Activated CD8-positive, alpha-beta T cell treated with anti-CD3 and anti-CD28 coated beads, Interleukin-2, amount 10 ng/mL, durations not matched to agents 7 days and 5 days (primary cell): ENCODE measurements around the gene ACKR1. TPM values are rescaled to one million over a fixed set of nuclear protein-coding genes. Genes with fewer than 3 reads are reported as not detected.
A peak's percentile ranks its signal among the peaks of the same experiment; 100 is the strongest.

ENCODE experiments used
- ATAC-seq: fragments of 150-1000 bp; cut with Tn5 transposase; one replicate; pipeline ENCODE4 v1.10.0; 2021; ENCODE audit warnings: moderate library complexity
- CTCF ChIA-PET: fragments of 350-600 bp; sonication (Branson Sonifier 250); formaldehyde crosslinking; loops from one replicate; lab custom pipeline; 2021; ENCODE audit warnings: antibody characterized with exemption; lab: Charles Lee
- POLR2A ChIA-PET: fragments of 350-600 bp; sonication (Branson Sonifier 250); formaldehyde crosslinking; loops from one replicate; lab custom pipeline; 2021; ENCODE audit warnings: antibody characterized with exemption; lab: Charles Lee
- DNase-seq: peaks from one replicate; pipeline ENCODE4 v3.0.0-alpha.2; 2020
- H3K27ac Mint-ChIP-seq: one replicate; pipeline ENCODE4 v1.8.0; 2021; ENCODE audit warnings: mild to moderate bottlenecking, mixed read lengths
- H3K27me3 Mint-ChIP-seq: one replicate; pipeline ENCODE4 v1.8.0; 2021; ENCODE audit warnings: low read depth, mixed read lengths
- H3K36me3 Mint-ChIP-seq: one replicate; pipeline ENCODE4 v1.8.0; 2021; ENCODE audit warnings: low read depth, mixed read lengths
- H3K4me1 Mint-ChIP-seq: one replicate; pipeline ENCODE4 v1.8.0; 2021; ENCODE audit warnings: low read depth, mixed read lengths
- H3K4me3 Mint-ChIP-seq: one replicate; pipeline ENCODE4 v1.8.0; 2021; ENCODE audit warnings: mild to moderate bottlenecking, mixed read lengths
- H3K9me3 Mint-ChIP-seq: one replicate; pipeline ENCODE4 v1.8.0; 2022; ENCODE audit warnings: mixed read lengths; ENCODE audit not compliant: insufficient read depth
- total RNA-seq, 2 experiments: library from RNA; stranded (reverse); gene quantifications; one replicate each; pipeline ENCODE4 v1.2.3, GENCODE V29; 2021

ACKR1 gene
- total RNA-seq, 2 experiments from 2014 or later, result not detected

DNA sequence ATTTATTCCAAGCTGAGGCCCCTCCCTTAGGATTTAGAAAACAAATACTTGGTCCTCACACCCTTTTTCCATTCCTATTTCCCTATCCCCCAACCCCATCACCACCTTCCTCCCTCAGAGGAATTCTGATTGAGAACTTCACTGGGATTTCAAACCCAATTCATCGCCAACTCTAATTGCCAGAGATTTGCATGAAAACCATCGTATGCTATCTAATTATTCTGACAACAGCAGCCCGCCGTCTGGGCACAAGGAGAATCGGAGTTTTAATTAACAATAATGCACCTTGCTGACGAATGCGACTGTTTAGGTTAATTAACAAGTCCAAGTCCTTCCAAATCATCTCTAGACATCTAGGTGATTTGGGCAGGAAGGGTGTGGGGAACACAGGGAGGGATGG lies 4.4 kb downstream of the ACKR1 start:
- Mint-ChIP-seq H3K27ac (no peak overlapping the region), H3K27me3 (peaks cover 20% of the 10 kb centered on the region), H3K4me1 (no peaks in the 10 kb centered on the region), H3K9me3 (no peaks in the 10 kb centered on the region), H3K36me3 (no peaks in the 10 kb centered on the region), H3K4me3 (no peak overlapping the region)
- ATAC-seq, result no peak
- ChIA-PET POLR2A (no interaction called here), CTCF (interaction anchor here (1.0 to 2.1 kb wide), 4 partner anchors 10 to 77 kb away, joined by 3 to 8 read pairs (median 4); no protein-coding TSS in a partner anchor)
- no peak for DNase-seq

DNA sequence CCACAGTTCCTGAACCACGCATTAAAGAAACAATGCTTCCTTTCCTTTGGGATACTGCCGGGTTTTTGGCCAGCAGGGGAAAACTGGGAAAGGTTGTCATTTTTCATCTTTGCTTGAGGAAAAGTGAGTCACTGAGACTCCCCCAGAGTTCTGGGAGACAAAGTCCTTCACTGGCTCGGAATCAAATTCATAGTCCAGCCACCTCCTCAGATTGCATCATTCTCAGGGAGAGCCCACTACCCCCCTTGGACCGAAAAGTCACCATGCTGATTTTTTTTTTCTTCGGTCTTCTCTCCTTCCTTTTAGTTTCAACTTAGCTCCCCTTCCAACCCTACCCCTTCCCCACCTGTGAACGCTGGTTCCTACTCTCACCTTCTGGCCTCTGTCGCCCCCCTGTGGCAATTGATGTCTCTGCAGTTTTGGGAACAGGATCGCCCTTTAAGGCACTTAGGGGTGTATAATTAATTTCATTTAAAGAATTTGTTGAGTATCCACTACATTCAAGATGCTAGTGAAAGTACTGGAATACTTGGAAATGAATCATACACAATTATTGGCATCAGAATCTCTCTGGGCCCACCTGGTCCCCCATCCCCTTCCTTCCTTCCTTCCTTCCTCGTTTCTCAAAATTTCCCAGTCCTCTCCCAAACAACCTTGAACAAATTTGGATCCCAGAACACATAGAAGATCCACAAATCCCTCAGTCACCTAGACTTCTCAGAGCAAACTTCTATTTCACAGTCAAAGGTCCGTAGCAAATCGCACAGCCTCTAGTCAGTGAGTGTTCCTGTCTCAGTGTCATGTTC lies 6.9 kb downstream of the ACKR1 start:
- H3K9me3 Mint-ChIP-seq, result no peaks in the 10 kb centered on the region
- ATAC-seq, result no peak
- H3K27ac Mint-ChIP-seq, result no peak overlapping the region
- no peaks in the 10 kb centered on the region for H3K36me3 Mint-ChIP-seq
- peak; percentile 60 for DNase-seq
- ChIA-PET POLR2A (no interaction called here), CTCF (interaction anchor here (0.6 to 5.8 kb wide), 8 partner anchors 14 to 78 kb away, joined by 3 to 54 read pairs (median 6); no protein-coding TSS in a partner anchor)
- H3K27me3 Mint-ChIP-seq, result peaks cover 20% of the 10 kb centered on the region
- no peak overlapping the region for H3K4me3 Mint-ChIP-seq
- H3K4me1 Mint-ChIP-seq, result no peaks in the 10 kb centered on the region

DNA sequence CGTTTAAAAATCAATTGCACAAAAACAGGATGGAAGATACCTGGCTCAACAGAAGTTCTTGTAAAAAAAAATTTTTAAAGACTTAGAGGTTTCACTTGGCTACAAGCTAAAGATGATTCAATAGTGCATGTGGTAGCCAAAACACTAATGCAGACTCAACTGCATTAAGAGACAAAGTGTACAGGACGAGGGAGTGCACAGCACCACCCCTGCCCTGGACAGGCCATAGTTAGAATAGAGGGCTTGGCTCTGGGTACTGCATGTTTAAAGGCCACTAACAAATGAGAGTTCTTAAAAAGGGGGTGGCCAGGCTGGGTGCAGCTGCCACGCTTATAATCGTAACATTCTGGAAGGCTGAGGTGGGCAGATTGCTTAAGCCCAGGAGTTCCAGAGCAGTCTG lies 7.9 kb downstream of the ACKR1 start:
- ChIA-PET POLR2A (no interaction called here), CTCF (interaction anchor here (0.6 to 5.8 kb wide), 6 partner anchors 17 to 135 kb away, joined by 3 to 54 read pairs (median 18); partner anchors contain the start of gene AIM2)
- DNase-seq (no peak), ATAC-seq (no peak)
- Mint-ChIP-seq H3K4me3 (no peak overlapping the region), H3K4me1 (no peaks in the 10 kb centered on the region), H3K27ac (no peak overlapping the region), H3K27me3 (peaks cover 15% of the 10 kb centered on the region), H3K9me3 (no peaks in the 10 kb centered on the region), H3K36me3 (no peaks in the 10 kb centered on the region)

DNA sequence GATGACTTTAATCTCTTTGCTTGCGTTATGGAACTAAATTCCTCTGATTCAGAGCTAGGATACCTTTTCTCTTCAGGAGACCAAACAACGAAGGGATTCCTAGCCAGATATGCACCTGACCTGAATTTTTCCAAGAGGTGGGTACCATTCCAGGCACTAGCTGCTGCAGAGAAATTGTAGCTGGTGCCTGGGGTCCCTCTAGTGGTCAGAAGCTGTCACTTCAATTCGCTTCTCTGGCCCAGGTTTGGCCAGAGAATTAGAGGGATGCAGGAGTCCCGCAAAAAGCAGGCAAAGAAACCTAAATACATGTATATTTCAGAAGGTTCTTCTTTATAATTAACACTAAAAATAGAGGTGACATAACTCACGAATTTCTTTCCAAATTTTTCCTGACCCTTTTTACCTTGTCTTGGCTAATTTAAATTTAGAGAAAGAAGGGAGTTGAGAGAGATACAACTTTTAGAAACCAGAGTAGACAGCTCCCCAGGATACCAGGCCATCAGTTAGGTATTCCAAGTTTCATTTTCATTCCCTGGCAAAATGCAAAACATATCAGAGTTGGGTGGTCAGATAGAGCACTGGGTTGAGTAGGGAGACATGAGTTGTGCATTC lies 9.6 kb downstream of the ACKR1 start:
- peaks cover 12% of the 10 kb centered on the region for H3K27me3 Mint-ChIP-seq
- no peaks in the 10 kb centered on the region for H3K4me1 Mint-ChIP-seq
- peak; percentile 45 for DNase-seq
- no peak overlapping the region for H3K4me3 Mint-ChIP-seq
- no peak for ATAC-seq
- ChIA-PET CTCF (interaction anchor here (0.7 to 5.8 kb wide), 30 partner anchors 9 to 806 kb away, joined by 3 to 54 read pairs (median 4); partner anchors contain the start of gene AIM2), POLR2A (no interaction called here)
- H3K27ac Mint-ChIP-seq, result no peak overlapping the region
- H3K36me3 Mint-ChIP-seq, result no peaks in the 10 kb centered on the region
- H3K9me3 Mint-ChIP-seq, result no peaks in the 10 kb centered on the region

DNA sequence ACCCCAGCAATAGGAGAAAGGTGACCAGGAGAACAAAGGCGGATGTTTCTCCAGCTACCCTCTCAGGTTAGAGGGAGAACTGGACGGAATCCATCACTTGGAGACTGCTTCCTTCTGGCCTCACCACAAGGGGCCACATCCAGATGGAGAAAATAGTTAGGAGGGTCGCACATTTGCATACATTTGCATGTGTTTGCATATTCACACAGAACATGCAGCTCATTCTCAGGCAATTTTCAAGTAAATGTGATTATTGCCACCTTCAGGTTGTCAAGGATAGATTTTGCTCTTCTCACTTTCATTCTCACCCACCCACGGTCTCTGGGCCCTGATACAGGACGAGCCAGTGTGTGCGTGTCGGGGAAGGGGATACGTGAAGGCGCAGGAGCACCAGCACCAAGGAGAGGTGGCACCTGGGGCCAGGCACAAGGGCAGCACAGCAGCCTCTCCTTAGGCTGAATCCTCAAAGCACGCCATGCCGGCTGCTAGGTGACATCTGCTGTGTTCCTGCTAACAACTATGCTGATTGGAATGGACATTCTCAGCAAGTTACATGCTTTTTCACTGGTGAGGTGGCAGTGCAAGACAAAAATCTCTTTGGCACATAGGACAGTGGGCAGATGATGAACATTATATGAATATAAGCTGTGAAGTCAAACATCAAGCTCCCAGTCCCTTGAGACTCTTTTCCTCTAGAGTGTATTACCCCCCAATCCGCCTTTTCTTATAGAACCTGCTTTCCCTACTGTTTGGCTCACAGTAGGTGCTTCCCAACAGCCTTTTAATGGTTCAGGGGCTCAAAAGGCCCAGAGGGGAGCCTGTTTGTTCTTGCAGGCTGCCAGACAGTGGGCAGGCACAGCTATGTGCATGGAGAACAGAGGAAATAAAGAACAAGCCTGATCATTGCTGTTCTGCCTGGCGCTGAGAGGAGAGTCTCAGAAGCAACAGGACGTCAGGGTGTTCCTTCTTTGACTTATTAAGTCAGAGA lies 14.3 kb downstream of the ACKR1 start:
- Mint-ChIP-seq H3K4me3 (no peak overlapping the region), H3K4me1 (no peaks in the 10 kb centered on the region), H3K36me3 (no peaks in the 10 kb centered on the region), H3K27me3 (peaks cover 3% of the 10 kb centered on the region), H3K9me3 (no peaks in the 10 kb centered on the region), H3K27ac (no peak overlapping the region)
- no peak for ATAC-seq
- ChIA-PET POLR2A (no interaction called here), CTCF (no interaction called here)
- no peak for DNase-seq

DNA sequence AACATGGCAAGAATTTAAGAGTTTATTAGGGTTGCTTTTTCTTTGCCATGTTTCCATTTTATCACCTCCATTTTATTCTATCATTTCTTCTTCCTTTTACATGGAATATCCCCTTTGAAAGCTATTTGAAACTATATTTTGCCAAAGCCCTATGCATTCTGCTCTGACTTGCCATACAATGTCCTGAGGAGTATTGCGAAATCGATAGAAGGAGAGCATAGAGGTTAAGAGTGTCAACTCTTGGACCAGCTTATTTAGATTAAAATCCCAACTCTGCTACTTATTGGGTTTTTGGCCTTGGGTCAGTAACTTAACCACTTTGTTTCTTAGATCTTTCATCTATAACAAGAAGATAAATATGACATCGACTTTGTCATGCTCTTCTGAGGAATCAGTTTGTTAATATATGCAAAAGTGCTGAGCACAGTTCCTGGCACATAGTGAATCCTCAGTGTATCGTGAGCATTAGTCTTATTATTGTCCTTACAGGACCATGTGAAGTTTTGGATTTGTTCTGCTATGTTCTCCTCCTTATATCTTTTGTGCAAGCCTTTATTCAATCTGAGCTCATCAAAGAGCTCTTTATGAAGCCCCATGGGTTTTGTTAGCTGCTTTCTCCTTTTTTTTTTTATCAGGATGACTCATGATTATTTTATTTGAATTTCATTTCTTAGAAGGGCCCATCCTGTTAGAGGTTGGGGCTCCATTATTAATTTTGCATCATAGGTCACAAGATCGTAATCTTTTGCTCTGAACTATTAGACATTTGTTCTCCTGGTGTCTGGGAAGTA lies 17.6 kb downstream of the ACKR1 start:
- no peak for ATAC-seq
- Mint-ChIP-seq H3K27me3 (peaks cover 10% of the 10 kb centered on the region), H3K27ac (no peak overlapping the region), H3K4me3 (no peak overlapping the region), H3K4me1 (no peaks in the 10 kb centered on the region), H3K9me3 (no peaks in the 10 kb centered on the region), H3K36me3 (no peaks in the 10 kb centered on the region)
- no peak for DNase-seq
- ChIA-PET POLR2A (no interaction called here), CTCF (interaction anchor here (1.0 kb wide), 1 partner anchor 24 kb away, joined by 3 read pairs; no protein-coding TSS in a partner anchor)

DNA sequence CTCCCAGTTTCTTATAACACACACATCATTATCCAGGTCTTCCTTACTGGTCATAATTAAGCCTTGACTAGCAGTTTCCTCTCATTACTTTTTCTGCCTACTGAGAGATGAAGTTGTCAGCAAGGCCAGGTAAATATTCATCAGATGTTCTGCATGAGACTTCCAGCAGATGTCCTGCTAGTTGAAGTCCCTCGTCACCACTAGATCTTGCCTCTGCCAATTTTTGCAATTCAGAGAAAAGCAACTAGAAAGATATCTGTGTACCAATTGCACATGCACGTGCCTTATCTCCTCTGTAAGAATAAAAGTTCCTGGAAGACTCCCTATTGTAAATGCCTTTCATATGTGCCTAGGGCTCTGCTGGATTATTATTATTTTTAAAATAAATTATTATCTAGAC lies 18.3 kb downstream of the ACKR1 start:
- Mint-ChIP-seq H3K9me3 (no peaks in the 10 kb centered on the region), H3K27me3 (peaks cover 13% of the 10 kb centered on the region), H3K4me3 (no peak overlapping the region), H3K36me3 (no peaks in the 10 kb centered on the region), H3K4me1 (no peaks in the 10 kb centered on the region), H3K27ac (no peak overlapping the region)
- ChIA-PET CTCF (no interaction called here), POLR2A (no interaction called here)
- ATAC-seq (no peak), DNase-seq (no peak)

DNA sequence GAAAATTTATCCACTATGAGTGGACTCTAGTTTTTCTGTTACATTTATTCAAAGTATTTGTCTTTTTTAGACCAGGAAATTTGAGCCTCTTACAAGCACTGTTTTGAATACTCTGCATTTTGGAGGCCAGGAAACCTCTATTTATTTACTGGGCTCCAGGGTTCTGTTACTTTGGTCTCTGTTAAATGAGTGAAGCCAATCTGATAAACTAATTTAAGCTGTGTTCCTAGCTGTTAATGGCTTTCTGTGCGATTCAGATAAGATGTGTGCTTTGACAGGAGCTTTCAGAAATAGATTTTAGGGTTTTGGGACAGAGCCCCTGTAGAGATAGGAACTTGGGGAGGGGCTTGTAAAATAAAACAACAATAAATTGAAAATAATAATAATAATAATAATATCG lies 23.9 kb downstream of the ACKR1 start:
- POLR2A ChIA-PET, result no interaction called here
- peaks cover 10% of the 10 kb centered on the region for H3K27me3 Mint-ChIP-seq
- H3K4me1 Mint-ChIP-seq, result no peaks in the 10 kb centered on the region
- DNase-seq, result no peak
- no peaks in the 10 kb centered on the region for H3K9me3 Mint-ChIP-seq
- H3K36me3 Mint-ChIP-seq, result no peaks in the 10 kb centered on the region
- no peak overlapping the region for H3K4me3 Mint-ChIP-seq
- ATAC-seq, result no peak
- CTCF ChIA-PET, result interaction anchor here (1.3 kb wide), 1 partner anchor 15 kb away, joined by 3 read pairs; no protein-coding TSS in a partner anchor
- H3K27ac Mint-ChIP-seq, result no peak overlapping the region

DNA sequence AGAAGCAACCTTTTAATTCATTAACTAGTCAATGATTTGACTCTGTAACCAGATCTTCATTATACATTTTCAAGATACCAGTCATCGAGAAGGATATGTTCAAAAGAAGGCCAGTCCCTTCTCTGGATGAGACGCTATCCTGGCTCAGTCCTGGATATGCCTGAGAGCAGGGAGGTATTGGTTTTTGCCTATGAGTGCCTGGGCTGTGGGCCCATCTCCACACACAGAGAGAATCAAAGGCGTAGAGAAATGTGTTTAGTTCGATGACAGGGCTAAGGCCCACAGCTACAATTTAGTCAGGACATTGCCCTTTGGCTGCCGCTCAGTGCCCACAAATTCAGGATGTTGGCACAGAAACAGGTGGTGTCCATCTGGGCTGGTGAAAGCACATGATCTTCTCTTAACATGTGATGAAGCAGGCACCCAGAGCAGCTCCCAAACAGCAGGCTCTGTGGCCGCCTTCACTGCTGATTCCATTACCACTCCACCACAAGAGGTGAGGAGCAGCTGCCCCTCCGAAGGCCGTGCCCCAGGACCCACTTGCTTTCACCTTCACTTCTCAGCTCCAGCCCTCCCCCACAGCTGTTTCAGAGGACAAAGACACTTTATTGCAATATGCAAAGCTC lies 24.7 kb downstream of the ACKR1 start:
- H3K4me1 Mint-ChIP-seq, result no peaks in the 10 kb centered on the region
- POLR2A ChIA-PET, result no interaction called here

DNA sequence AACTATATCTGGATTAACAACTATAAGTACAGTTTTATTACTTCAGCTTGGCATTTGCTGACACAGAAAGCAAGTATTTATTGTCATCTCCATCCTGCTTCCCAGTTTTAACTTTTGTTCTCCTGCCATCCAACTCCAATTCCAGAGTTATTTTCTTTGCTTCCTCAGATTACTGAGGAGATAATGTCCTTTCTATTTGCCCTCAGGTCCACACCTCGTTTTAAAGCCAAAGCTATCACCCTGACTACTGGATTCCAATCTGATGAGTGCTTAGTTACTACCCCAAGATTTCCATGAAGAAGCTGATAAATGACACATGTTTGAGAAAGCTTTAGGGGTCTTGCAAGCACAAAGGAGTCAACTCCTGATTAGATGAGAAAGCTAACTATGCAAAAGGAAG lies 25.2 kb downstream of the ACKR1 start:
- Mint-ChIP-seq H3K27ac (no peak overlapping the region), H3K27me3 (peaks cover 10% of the 10 kb centered on the region), H3K36me3 (no peaks in the 10 kb centered on the region), H3K4me3 (no peak overlapping the region), H3K9me3 (no peaks in the 10 kb centered on the region), H3K4me1 (no peaks in the 10 kb centered on the region)
- CTCF ChIA-PET, result interaction anchor here (1.9 kb wide), 1 partner anchor 16 kb away, joined by 8 read pairs; no protein-coding TSS in a partner anchor
- POLR2A ChIA-PET, result no interaction called here
- DNase-seq (no peak), ATAC-seq (no peak)

More for the DNA sequence above, 24.7 kb downstream of the ACKR1 start:
- CTCF ChIA-PET, result interaction anchor here (0.7 to 1.9 kb wide), 2 partner anchors 15 to 19 kb away, joined by 3 to 8 read pairs; no protein-coding TSS in a partner anchor
- ATAC-seq (no peak), DNase-seq (no peak)
- Mint-ChIP-seq H3K4me3 (no peak overlapping the region), H3K27ac (no peak overlapping the region), H3K9me3 (no peaks in the 10 kb centered on the region), H3K36me3 (no peaks in the 10 kb centered on the region), H3K27me3 (peaks cover 10% of the 10 kb centered on the region)
